Measurements from ENCODE around the gene TEF.

TEF gene

DNA sequence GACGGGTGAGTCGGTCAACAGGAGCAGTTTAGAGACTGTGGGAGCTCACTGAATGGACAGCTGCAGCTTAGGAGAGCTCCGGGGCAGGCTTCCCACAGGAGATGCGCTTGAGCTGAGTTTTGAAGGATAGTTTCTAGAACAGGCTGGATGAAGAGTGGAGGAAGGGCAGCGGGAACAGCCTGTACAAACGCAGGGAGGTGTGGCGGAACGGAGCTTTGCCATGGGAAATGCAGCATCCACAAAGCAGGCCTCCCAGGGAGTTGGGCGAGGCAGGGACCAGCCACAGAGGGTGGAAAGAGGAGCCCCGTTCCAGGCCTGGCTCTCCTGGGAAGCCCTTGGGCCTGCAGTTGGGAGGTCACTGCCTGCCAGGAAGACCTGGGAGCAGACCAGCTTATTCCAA lies 26.8 kb upstream of the TEF start:
- TF ChIP-seq CTCF (IDR thresholded peaks at IDR 0.05; ENCODE audit: low read depth, low read length) = no peak
- H3K4me3 ChIP-seq (ENCODE audit: low read depth, low read length) = no peak overlapping the region

- no peak for TF ChIP-seq CTCF (IDR thresholded peaks at IDR 0.05; ENCODE audit: low read depth, low read length)
Measured at GRCh38 chr22:41355895-41356294, 25.8 kb upstream of the TEF start.

DNA sequence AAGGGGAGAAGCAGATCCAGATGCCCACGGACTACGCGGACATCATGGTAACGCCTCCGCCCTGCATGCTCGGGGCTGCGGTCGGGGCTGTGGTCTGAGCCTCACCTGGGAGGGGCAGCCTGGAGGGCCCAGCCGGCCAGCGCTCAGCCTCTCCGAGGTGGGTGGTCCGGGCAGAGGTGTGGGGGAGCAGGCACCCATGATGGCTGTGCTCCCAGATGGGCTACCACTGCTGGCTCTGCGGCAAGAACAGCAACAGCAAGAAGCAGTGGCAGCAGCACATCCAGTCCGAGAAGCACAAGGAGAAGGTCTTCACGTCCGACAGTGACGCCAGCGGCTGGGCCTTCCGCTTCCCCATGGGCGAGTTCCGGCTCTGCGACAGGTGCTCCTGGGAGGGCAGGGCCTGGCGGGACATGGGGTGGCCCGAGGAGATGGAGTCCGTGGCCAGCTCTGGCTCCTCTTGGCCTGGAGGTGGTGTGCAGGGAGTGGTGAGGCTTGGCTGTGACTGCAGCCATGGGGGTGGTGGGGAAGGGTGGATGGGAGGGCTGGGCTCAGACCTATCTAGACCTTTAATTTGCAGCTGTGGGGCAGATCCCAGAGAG lies 25.2 kb upstream of the TEF start:
- no peak for TF ChIP-seq CTCF (IDR thresholded peaks at IDR 0.05; ENCODE audit: low read depth, low read length)

More at GRCh38 chr22:41355895-41356294, 25.8 kb upstream of the TEF start:
- no peak overlapping the region for H3K4me3 ChIP-seq (ENCODE audit: low read depth, low read length)

GRCh38 chr22:41357191-41357590 lies 24.6 kb upstream of the TEF start:
- TF ChIP-seq CTCF (IDR thresholded peaks at IDR 0.05; ENCODE audit: low read depth, low read length) = no peak
- H3K4me3 ChIP-seq (ENCODE audit: low read depth, low read length) = no peak overlapping the region

More for the DNA sequence above, 25.2 kb upstream of the TEF start:
- H3K4me3 ChIP-seq (ENCODE audit: low read depth, low read length) = no peak overlapping the region

- no peak for TF ChIP-seq CTCF (IDR thresholded peaks at IDR 0.05; ENCODE audit: low read depth, low read length)
- no peak overlapping the region for H3K4me3 ChIP-seq (ENCODE audit: low read depth, low read length)
Measured at GRCh38 chr22:41358927-41359326, 22.8 kb upstream of the TEF start.

GRCh38 chr22:41359376-41359775 lies 22.4 kb upstream of the TEF start:
- TF ChIP-seq CTCF (IDR thresholded peaks at IDR 0.05; ENCODE audit: low read depth, low read length) = no peak
- H3K4me3 ChIP-seq (ENCODE audit: low read depth, low read length) = no peak overlapping the region

- TF ChIP-seq CTCF (IDR thresholded peaks at IDR 0.05; ENCODE audit: low read depth, low read length) = no peak
- H3K4me3 ChIP-seq (ENCODE audit: low read depth, low read length) = no peak overlapping the region
Measured at GRCh38 chr22:41360126-41360525, 21.6 kb upstream of the TEF start.
